WTC11 (cell line): ENCODE measurements around the gene ZBTB20. TPM values are rescaled to one million over a fixed set of nuclear protein-coding genes. Genes with fewer than 3 reads are reported as not detected.

ENCODE experiments used
- ATAC-seq: fragments of 200-7000 bp; cut with Tn5 transposase; 2 replicates; pipeline ENCODE4 v1.10.0; 2021; ENCODE audit warnings: mild to moderate bottlenecking, moderate library complexity
- CTCF ChIA-PET: fragments of 300-600 bp; sonication (Branson Sonifier 250); formaldehyde crosslinking; loops from one replicate; lab custom pipeline; 2021; ENCODE audit warnings: antibody characterized with exemption; lab: Charles Lee
- POLR2A ChIA-PET: fragments of 350-600 bp; sonication (Branson Sonifier 250); formaldehyde crosslinking; loops from one replicate; lab custom pipeline; 2021; ENCODE audit warnings: antibody characterized with exemption; lab: Charles Lee
- DNase-seq: peaks from one replicate; pipeline ENCODE4 v3.0.0; 2021; ENCODE audit warnings: low spot score
- H3K27ac Mint-ChIP-seq: 2 replicates; pipeline ENCODE4 v1.8.0; 2021; ENCODE audit warnings: mixed read lengths
- H3K27me3 Mint-ChIP-seq: 2 replicates; pipeline ENCODE4 v1.8.0; 2021; ENCODE audit warnings: low read depth, mild to moderate bottlenecking, moderate library complexity, mixed read lengths
- H3K36me3 Mint-ChIP-seq: 2 replicates; pipeline ENCODE4 v1.8.0; 2021; ENCODE audit warnings: mixed read lengths
- H3K4me1 Mint-ChIP-seq: 2 replicates; pipeline ENCODE4 v1.8.0; 2022; ENCODE audit warnings: mixed read lengths
- H3K4me3 Mint-ChIP-seq: 2 replicates; pipeline ENCODE4 v1.8.0; 2021; ENCODE audit warnings: mild to moderate bottlenecking, moderate library complexity, mixed read lengths
- H3K9me3 Mint-ChIP-seq: 2 replicates; pipeline ENCODE4 v1.8.0; 2021; ENCODE audit warnings: mixed read lengths
- ATF1 ChIP-seq: sonication (generic); formaldehyde crosslinking; IDR thresholded peaks from 2 replicates; pipeline ENCODE4 v1.8.1; 2023; ENCODE audit warnings: mild to moderate bottlenecking, moderate library complexity, missing genetic modification reagents
- E2F4 ChIP-seq: sonication (generic); formaldehyde crosslinking; IDR thresholded peaks from 2 replicates; pipeline ENCODE4 v1.8.1; 2022; ENCODE audit warnings: low read depth, mild to moderate bottlenecking, moderate library complexity, missing genetic modification reagents, borderline replicate concordance
- ELF4 ChIP-seq: sonication (generic); formaldehyde crosslinking; IDR thresholded peaks from 2 replicates; pipeline ENCODE4 v1.8.1; 2022; ENCODE audit warnings: low read depth, mild to moderate bottlenecking, moderate library complexity, missing genetic modification reagents
- ESRRA ChIP-seq: sonication (generic); formaldehyde crosslinking; IDR thresholded peaks from 2 replicates; pipeline ENCODE4 v1.8.1; 2022; ENCODE audit warnings: mild to moderate bottlenecking, missing genetic modification reagents, borderline replicate concordance
- FOXK1 ChIP-seq: sonication (generic); formaldehyde crosslinking; IDR thresholded peaks from 2 replicates; pipeline ENCODE4 v1.8.0; 2022; ENCODE audit warnings: mild to moderate bottlenecking, moderate library complexity, missing genetic modification reagents
- HMGA2 ChIP-seq: fragments of 250-450 bp; sonication (Bioruptor Pico); IDR thresholded peaks from 2 replicates; pipeline ENCODE4 v1.4.0; 2021; ENCODE audit warnings: mild to moderate bottlenecking, moderate library complexity
- JUN ChIP-seq: sonication (generic); formaldehyde crosslinking; IDR thresholded peaks from 2 replicates; pipeline ENCODE4 v1.8.0; 2023; ENCODE audit warnings: mild to moderate bottlenecking, missing genetic modification reagents
- MLX ChIP-seq: sonication (generic); formaldehyde crosslinking; IDR thresholded peaks from 2 replicates; pipeline ENCODE4 v1.8.1; 2023; ENCODE audit warnings: mild to moderate bottlenecking, missing genetic modification reagents, moderate library complexity
- OVOL2 ChIP-seq: fragments of 250-450 bp; sonication (Bioruptor Pico); IDR thresholded peaks from 2 replicates; pipeline ENCODE4 v1.9.0; 2021; ENCODE audit warnings: mild to moderate bottlenecking, borderline replicate concordance
- SMAD3 ChIP-seq: sonication (generic); formaldehyde crosslinking; IDR thresholded peaks from 2 replicates; pipeline ENCODE4 v1.8.0; 2022; ENCODE audit warnings: missing genetic modification reagents, mild to moderate bottlenecking, borderline replicate concordance
- SMAD4 ChIP-seq: sonication (generic); formaldehyde crosslinking; IDR thresholded peaks from 2 replicates; pipeline ENCODE4 v1.8.0; 2022; ENCODE audit warnings: mild to moderate bottlenecking, missing genetic modification reagents
- TEAD1 ChIP-seq: sonication (generic); formaldehyde crosslinking; IDR thresholded peaks from 2 replicates; pipeline ENCODE4 v1.8.0; 2022; ENCODE audit warnings: mild to moderate bottlenecking, missing genetic modification reagents
- ZNF121 ChIP-seq: sonication (generic); formaldehyde crosslinking; IDR thresholded peaks from 2 replicates; pipeline ENCODE4 v1.8.0; 2023; ENCODE audit warnings: missing genetic modification reagents
- ZNF232 ChIP-seq: sonication (generic); formaldehyde crosslinking; IDR thresholded peaks from 2 replicates; pipeline ENCODE4 v1.8.0; 2022; ENCODE audit warnings: mild to moderate bottlenecking, missing genetic modification reagents
- ZNF423 ChIP-seq: fragments of 250-450 bp; sonication (Bioruptor Pico); IDR thresholded peaks from 2 replicates; pipeline ENCODE4 v2.1.2; 2022; ENCODE audit warnings: mild to moderate bottlenecking, moderate library complexity
- ZSCAN18 ChIP-seq: fragments of 250-450 bp; sonication (Bioruptor Pico); IDR thresholded peaks from 2 replicates; pipeline ENCODE4 v2.1.2; 2022; ENCODE audit warnings: mild to moderate bottlenecking, moderate library complexity
- total RNA-seq: library from RNA; stranded (reverse); gene quantifications from 3 replicates; pipeline ENCODE4 v1.2.3, GENCODE V29; 2021
- TF ChIP-seq, protein P1 (sequence below): fragments of 250-450 bp; sonication (Bioruptor Pico); conservative IDR thresholded peaks from 2 replicates; pipeline ENCODE4 v1.9.0; 2021; ENCODE audit warnings: mild to moderate bottlenecking
- TF ChIP-seq, protein P2 (sequence below): sonication (generic); formaldehyde crosslinking; IDR thresholded peaks from 2 replicates; pipeline ENCODE4 v1.8.0; 2023; ENCODE audit warnings: missing genetic modification reagents, mild to moderate bottlenecking, borderline replicate concordance

The ZBTB20 gene
- total RNA-seq, 1 experiment from 2014 or later = 1.5 TPM

GRCh38 chr3:114803042-114803695 is 343.9 kb downstream of the ZBTB20 start:
- CTCF ChIA-PET = no interaction called here
- Mint-ChIP-seq H3K27ac (no peak overlapping the region), H3K9me3 (no peaks in the 10 kb centered on the region), H3K36me3 (no peaks in the 10 kb centered on the region), H3K4me3 (no peak overlapping the region), H3K4me1 (peaks cover 10% of the 10 kb centered on the region), H3K27me3 (no peaks in the 10 kb centered on the region)
- POLR2A ChIA-PET = no interaction called here
- no peak for TF ChIP-seq SMAD4 (CRISPR knock-in tag)
- no peak for TF ChIP-seq ESRRA (CRISPR knock-in tag)
- no peak for TF ChIP-seq MLX
- no peak for TF ChIP-seq SMAD3 (CRISPR knock-in tag)
- no peak for TF ChIP-seq ZNF121 (CRISPR knock-in tag)
- TF ChIP-seq, protein P1, sequence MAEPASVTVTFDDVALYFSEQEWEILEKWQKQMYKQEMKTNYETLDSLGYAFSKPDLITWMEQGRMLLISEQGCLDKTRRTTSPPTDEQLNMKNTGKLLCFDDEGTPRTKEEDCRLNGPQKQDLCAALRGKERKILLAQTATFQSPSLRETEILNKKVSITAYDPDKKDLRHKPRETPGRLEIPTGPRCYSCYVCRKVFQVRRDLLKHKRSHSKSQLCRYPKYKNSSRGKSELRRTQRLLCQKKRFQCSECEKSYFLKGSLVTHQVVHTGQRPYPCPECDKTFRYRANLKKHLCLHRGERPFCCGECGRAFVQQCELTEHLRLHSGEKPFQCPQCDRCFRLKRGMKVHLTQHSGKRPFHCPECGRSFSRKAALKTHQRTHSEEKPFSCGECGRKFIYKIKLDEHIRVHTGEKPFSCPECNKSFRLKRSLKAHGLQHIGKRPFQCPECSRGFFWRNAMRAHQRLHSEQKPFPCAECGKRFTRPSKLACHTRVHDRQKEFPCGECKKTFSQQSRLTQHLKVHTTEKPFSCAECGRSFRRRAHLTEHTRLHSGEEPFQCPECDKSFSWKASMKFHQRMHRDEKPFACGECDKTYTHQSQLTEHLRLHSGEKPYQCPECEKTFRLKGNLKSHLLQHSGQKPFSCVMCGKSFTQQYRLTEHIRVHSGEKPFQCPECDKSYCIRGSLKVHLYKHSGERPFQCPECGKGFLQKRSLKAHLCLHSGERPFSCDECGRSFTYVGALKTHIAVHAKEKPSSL = no peak
- TF ChIP-seq ZSCAN18 (CRISPR knock-in tag) = no peak
- no peak for TF ChIP-seq JUN
- no peak for TF ChIP-seq ZNF423 (CRISPR knock-in tag)
- no peak for TF ChIP-seq ZNF232 (CRISPR knock-in tag)
- no peak for TF ChIP-seq E2F4 (CRISPR knock-in tag)
- TF ChIP-seq, protein P2, sequence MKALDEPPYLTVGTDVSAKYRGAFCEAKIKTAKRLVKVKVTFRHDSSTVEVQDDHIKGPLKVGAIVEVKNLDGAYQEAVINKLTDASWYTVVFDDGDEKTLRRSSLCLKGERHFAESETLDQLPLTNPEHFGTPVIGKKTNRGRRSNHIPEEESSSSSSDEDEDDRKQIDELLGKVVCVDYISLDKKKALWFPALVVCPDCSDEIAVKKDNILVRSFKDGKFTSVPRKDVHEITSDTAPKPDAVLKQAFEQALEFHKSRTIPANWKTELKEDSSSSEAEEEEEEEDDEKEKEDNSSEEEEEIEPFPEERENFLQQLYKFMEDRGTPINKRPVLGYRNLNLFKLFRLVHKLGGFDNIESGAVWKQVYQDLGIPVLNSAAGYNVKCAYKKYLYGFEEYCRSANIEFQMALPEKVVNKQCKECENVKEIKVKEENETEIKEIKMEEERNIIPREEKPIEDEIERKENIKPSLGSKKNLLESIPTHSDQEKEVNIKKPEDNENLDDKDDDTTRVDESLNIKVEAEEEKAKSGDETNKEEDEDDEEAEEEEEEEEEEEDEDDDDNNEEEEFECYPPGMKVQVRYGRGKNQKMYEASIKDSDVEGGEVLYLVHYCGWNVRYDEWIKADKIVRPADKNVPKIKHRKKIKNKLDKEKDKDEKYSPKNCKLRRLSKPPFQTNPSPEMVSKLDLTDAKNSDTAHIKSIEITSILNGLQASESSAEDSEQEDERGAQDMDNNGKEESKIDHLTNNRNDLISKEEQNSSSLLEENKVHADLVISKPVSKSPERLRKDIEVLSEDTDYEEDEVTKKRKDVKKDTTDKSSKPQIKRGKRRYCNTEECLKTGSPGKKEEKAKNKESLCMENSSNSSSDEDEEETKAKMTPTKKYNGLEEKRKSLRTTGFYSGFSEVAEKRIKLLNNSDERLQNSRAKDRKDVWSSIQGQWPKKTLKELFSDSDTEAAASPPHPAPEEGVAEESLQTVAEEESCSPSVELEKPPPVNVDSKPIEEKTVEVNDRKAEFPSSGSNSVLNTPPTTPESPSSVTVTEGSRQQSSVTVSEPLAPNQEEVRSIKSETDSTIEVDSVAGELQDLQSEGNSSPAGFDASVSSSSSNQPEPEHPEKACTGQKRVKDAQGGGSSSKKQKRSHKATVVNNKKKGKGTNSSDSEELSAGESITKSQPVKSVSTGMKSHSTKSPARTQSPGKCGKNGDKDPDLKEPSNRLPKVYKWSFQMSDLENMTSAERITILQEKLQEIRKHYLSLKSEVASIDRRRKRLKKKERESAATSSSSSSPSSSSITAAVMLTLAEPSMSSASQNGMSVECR = no peak
- no peak for TF ChIP-seq TEAD1 (CRISPR knock-in tag)
- TF ChIP-seq FOXK1 (CRISPR knock-in tag) = no peak
- ATAC-seq = no peak
- no peak for DNase-seq

DNA sequence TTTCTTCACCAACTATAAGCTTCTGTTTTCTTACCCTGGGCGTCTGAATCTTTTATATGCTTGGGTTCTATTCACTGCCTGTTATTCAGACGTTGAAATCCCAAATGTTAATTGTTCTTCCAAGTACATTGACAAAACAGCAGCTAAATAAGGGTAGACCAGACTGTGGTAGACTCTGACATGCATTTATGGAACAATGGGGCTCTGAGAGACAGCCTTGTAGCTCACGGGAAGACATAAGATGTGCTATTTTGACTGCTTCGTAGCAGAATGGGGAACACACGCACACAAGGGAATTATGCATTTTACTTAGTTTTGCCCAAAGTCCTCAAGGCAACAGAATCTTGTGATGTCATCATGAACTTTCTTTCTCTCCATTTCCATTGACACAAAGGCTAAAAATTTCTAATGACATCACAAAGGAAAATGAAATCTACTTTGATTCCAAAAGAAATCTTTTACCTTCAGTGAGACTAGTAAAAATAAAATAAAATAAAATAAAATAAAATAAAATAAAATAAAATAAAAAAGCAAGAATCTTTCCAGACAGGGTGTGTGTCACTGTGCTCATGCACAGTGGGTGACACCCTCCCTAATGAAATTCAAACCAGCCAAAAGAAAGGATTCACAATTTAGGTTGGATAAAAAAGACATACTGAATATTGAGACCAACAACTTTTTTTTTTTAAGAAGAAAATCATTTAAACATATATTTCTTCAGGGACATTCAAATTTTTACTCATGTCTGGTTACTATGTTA is 346.6 kb downstream of the ZBTB20 start:
- ChIA-PET POLR2A (no interaction called here), CTCF (interaction anchor here (1.4 kb wide), 1 partner anchor 9 kb away, joined by 4 read pairs; no protein-coding TSS in a partner anchor)
- Mint-ChIP-seq H3K27ac (no peak overlapping the region), H3K27me3 (no peaks in the 10 kb centered on the region), H3K9me3 (no peaks in the 10 kb centered on the region), H3K4me1 (peaks cover 11% of the 10 kb centered on the region), H3K4me3 (no peak overlapping the region), H3K36me3 (no peaks in the 10 kb centered on the region)
- DNase-seq = no peak
- no peak for ATAC-seq
- TF ChIP-seq HMGA2 (CRISPR knock-in tag) (peak; percentile 84), ATF1 (CRISPR knock-in tag) (no peak), ELF4 (no peak), OVOL2 (CRISPR knock-in tag) (no peak)
